GM23338 (cell line): ENCODE measurements around the gene RNASET2. TPM values are rescaled to one million over a fixed set of nuclear protein-coding genes. Genes with fewer than 3 reads are reported as not detected.

Source experiments
- ATAC-seq: fragments of 200-7000 bp; cut with Tn5 transposase; 3 replicates; pipeline ENCODE4 v1.9.1; 2020
- DNase-seq: peaks from one replicate; pipeline ENCODE4 v3.0.0-alpha.2; 2015; ENCODE audit warnings: low spot score
- H2AFZ ChIP-seq: fragments of 200-600 bp; sonication (generic); 2 replicates; pipeline ENCODE4 v1.8.0; 2016; ENCODE audit warnings: antibody characterized with exemption, mild to moderate bottlenecking, moderate library complexity
- H3F3A ChIP-seq: fragments of 200-600 bp; sonication (generic); replicated peaks from 2 replicates; pipeline ENCODE4 v1.8.0; 2017; ENCODE audit warnings: antibody characterized with exemption, mixed run types, low read depth
- H3K27ac ChIP-seq: fragments of 200-600 bp; sonication (generic); 2 replicates; pipeline ENCODE4 v1.6.1; 2016; ENCODE audit warnings: low read depth
- H3K27me3 ChIP-seq: fragments of 200-600 bp; sonication (generic); 2 replicates; pipeline ENCODE4 v1.8.0; 2016; ENCODE audit warnings: mild to moderate bottlenecking, mixed run types, moderate library complexity; ENCODE audit not compliant: insufficient read depth
- H3K36me3 ChIP-seq: fragments of 200-600 bp; sonication (generic); 2 replicates; pipeline ENCODE4 v1.8.0; 2016; ENCODE audit warnings: mild to moderate bottlenecking; ENCODE audit not compliant: insufficient read depth
- H3K4me1 ChIP-seq: fragments of 200-600 bp; sonication (generic); 2 replicates; pipeline ENCODE4 v1.8.0; 2016; ENCODE audit warnings: mild to moderate bottlenecking, moderate library complexity; ENCODE audit not compliant: insufficient read depth
- H3K4me2 ChIP-seq: fragments of 200-600 bp; sonication (generic); 2 replicates; pipeline ENCODE4 v1.7.1; 2017; ENCODE audit warnings: mixed run types
- H3K4me3 ChIP-seq: fragments of 200-600 bp; sonication (generic); 2 replicates; pipeline ENCODE4 v1.6.1; 2016; ENCODE audit warnings: mixed run types
- H3K79me2 ChIP-seq: fragments of 200-600 bp; sonication (generic); replicated peaks from 2 replicates; pipeline ENCODE4 v1.8.0; 2017; ENCODE audit warnings: mild to moderate bottlenecking; ENCODE audit not compliant: insufficient read depth
- H3K9me2 ChIP-seq: fragments of 200-600 bp; sonication (generic); 2 replicates; pipeline ENCODE4 v1.8.0; 2017; ENCODE audit not compliant: insufficient read depth
- H4K20me1 ChIP-seq: fragments of 200-600 bp; sonication (generic); replicated peaks from 2 replicates; pipeline ENCODE4 v1.8.0; 2017; ENCODE audit warnings: mild to moderate bottlenecking; ENCODE audit not compliant: insufficient read depth
- H3K27ac Mint-ChIP-seq: 2 replicates; pipeline ENCODE4 v1.8.0; 2020; ENCODE audit warnings: inconsistent platforms, mild to moderate bottlenecking, moderate library complexity, mixed read lengths
- H3K27me3 Mint-ChIP-seq: 3 replicates; pipeline ENCODE4 v1.8.0; 2022; ENCODE audit warnings: low read depth, mild to moderate bottlenecking, moderate library complexity, mixed read lengths, inconsistent platforms; ENCODE audit not compliant: insufficient read depth, poor library complexity
- H3K36me3 Mint-ChIP-seq: 3 replicates; pipeline ENCODE4 v1.8.0; 2021; ENCODE audit warnings: low read depth, mild to moderate bottlenecking, inconsistent platforms, moderate library complexity, mixed read lengths
- H3K4me1 Mint-ChIP-seq: 3 replicates; pipeline ENCODE4 v1.8.0; 2020; ENCODE audit warnings: mild to moderate bottlenecking, inconsistent platforms, mixed read lengths
- H3K4me3 Mint-ChIP-seq: 3 replicates; pipeline ENCODE4 v1.8.0; 2021; ENCODE audit warnings: moderate library complexity, mild to moderate bottlenecking, inconsistent platforms, mixed read lengths
- H3K9me3 Mint-ChIP-seq: 3 replicates; pipeline ENCODE4 v1.8.0; 2020; ENCODE audit warnings: moderate library complexity, mild to moderate bottlenecking, inconsistent platforms, mixed read lengths
- CREB1 ChIP-seq: fragments of 250-450 bp; sonication (Bioruptor Pico); IDR thresholded peaks from 2 replicates; pipeline ENCODE4 v1.5.0; 2020; ENCODE audit warnings: low read depth, mild to moderate bottlenecking, moderate library complexity
- CTCF ChIP-seq, 2 experiments: fragments of 200-600 bp in 1 of 2; sonication (generic) in 1 of 2; conservative IDR thresholded peaks; 2 replicates each; pipeline versions ENCODE4 v1.5.1 to v1.6.1; 2016 to 2017; ENCODE audit warnings: antibody characterized with exemption in 2 of 2, low read depth in 2 of 2, mild to moderate bottlenecking in 2 of 2, moderate library complexity in 1 of 2
- EZH2 ChIP-seq: fragments of 200-600 bp; sonication (generic); IDR thresholded peaks from one replicate; pipeline ENCODE4 v1.8.0; 2017; ENCODE audit warnings: antibody characterized with exemption, mild to moderate bottlenecking, low read depth; ENCODE audit not compliant: unreplicated experiment
- EZH2phosphoT487 ChIP-seq: fragments of 200-600 bp; sonication (generic); IDR thresholded peaks from one replicate; pipeline ENCODE4 v1.8.1; 2018; ENCODE audit warnings: antibody characterized with exemption; ENCODE audit not compliant: unreplicated experiment
- JUNB ChIP-seq: IDR thresholded peaks from one replicate; pipeline ENCODE4 v1.6.1; 2016; ENCODE audit warnings: antibody characterized with exemption; ENCODE audit not compliant: unreplicated experiment
- NANOG ChIP-seq: IDR thresholded peaks from 2 replicates; pipeline ENCODE4 v1.6.1; 2016; ENCODE audit warnings: antibody characterized with exemption, borderline replicate concordance
- POLR2AphosphoS5 ChIP-seq: IDR thresholded peaks from 2 replicates; pipeline ENCODE4 v1.6.1; 2016; ENCODE audit warnings: antibody characterized with exemption, low read depth
- REST ChIP-seq: IDR thresholded peaks from one replicate; pipeline ENCODE4 v1.6.1; 2018; ENCODE audit warnings: antibody characterized with exemption; ENCODE audit not compliant: unreplicated experiment
- ZNF114 ChIP-seq: fragments of 250-450 bp; sonication (Bioruptor Pico); IDR thresholded peaks from 2 replicates; pipeline ENCODE4 v1.5.0; 2020; ENCODE audit warnings: mild to moderate bottlenecking, moderate library complexity
- ZNF331 ChIP-seq: fragments of 250-450 bp; sonication (Bioruptor Pico); IDR thresholded peaks from 2 replicates; pipeline ENCODE4 v1.5.0; 2020; ENCODE audit warnings: low read depth, mild to moderate bottlenecking, moderate library complexity
- polyA plus RNA-seq: library from polyadenylated mRNA; unstranded; fragments of >200 nt; fragmentation: Nextera tagmentation; extraction: Ambion mirVana; gene quantifications from 2 replicates; pipeline ENCODE4 v1.2.1, GENCODE V29; 2016
- total RNA-seq: library from RNA; depleted of rRNA; stranded (reverse); fragments of >200 nt; shearing (Covaris generic); gene quantifications from 2 replicates; pipeline ENCODE4 v1.2.3, GENCODE V29; 2014
- TF ChIP-seq, protein P1 (sequence below): IDR thresholded peaks from 2 replicates; pipeline ENCODE4 v1.6.1; 2016; ENCODE audit warnings: antibody characterized with exemption

RNASET2 gene
- total and polyA plus RNA-seq, 2 experiments from 2014 or later: 40.5 to 62.8 TPM

- no peak for TF ChIP-seq EZH2
Observed at GRCh38 chr6:166910601-166911000, 45.7 kb downstream of the RNASET2 start (continued).

DNA sequence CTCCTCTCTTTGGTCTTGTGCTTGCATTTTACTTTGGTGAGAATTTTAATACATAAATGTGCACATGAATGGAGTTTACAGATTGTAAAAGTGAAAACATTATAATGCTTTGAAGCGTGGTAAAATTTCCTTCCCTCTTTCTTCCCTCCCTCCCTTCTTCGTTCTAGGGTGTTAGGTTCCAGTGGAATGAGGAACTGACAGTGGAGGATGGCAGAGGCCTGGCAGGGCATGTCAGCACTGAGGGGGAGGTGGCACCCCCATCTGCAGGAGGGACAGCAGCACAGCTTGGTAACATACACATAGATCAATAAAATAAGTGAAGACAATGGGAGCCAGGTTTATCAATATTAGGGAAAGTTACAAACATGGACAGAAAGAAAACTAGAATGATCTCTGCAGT is 47.5 kb downstream of the RNASET2 start:
- H3K27me3 Mint-ChIP-seq: peaks cover 11% of the 10 kb centered on the region
- H3K4me3 ChIP-seq: no peak overlapping the region
- H3K27ac ChIP-seq: no peak overlapping the region
- DNase-seq (no peak), ATAC-seq (no peak)
- peaks cover 10% of the 10 kb centered on the region for H3K4me1 Mint-ChIP-seq
- H3K36me3 ChIP-seq: no peaks in the 10 kb centered on the region
- no peaks in the 10 kb centered on the region for H3K79me2 ChIP-seq
- H3K27ac Mint-ChIP-seq: no peak overlapping the region
- H3K36me3 Mint-ChIP-seq: no peaks in the 10 kb centered on the region; the same call in 2 of the 3 replicates
- no peaks in the 10 kb centered on the region for H3K9me3 Mint-ChIP-seq
- H3K4me1 ChIP-seq: 0 out of 2 replicates have a peak, but pooled peaks cover 2% of the 10 kb centered on the region
- H3K4me2 ChIP-seq: no peak overlapping the region
- H3K9me2 ChIP-seq: no peaks in the 10 kb centered on the region
- TF ChIP-seq CTCF (conservative IDR thresholded peaks at IDR 0.05; ENCODE audit: low read depth in 2 of 2): no peak
- no peak for TF ChIP-seq ZNF114 (CRISPR knock-in tag)
- TF ChIP-seq POLR2AphosphoS5: no peak
- H4K20me1 ChIP-seq: no peaks in the 10 kb centered on the region
- no peaks in the 10 kb centered on the region for H3F3A ChIP-seq
- H3K4me3 Mint-ChIP-seq: no peak overlapping the region
- H2AFZ ChIP-seq: no peak overlapping the region
- no peaks in the 10 kb centered on the region for H3K27me3 ChIP-seq

GRCh38 chr6:166907871-166908806 is 48.2 kb downstream of the RNASET2 start:
- H3K27me3 ChIP-seq: no peaks in the 10 kb centered on the region
- Mint-ChIP-seq H3K27ac (no peak overlapping the region), H3K27me3 (peaks cover 12% of the 10 kb centered on the region), H3K9me3 (no peaks in the 10 kb centered on the region), H3K4me3 (no peak overlapping the region), H3K36me3 (no peaks in the 10 kb centered on the region; the same call in 2 of the 3 replicates), H3K4me1 (peaks cover 11% of the 10 kb centered on the region)
- no peaks in the 10 kb centered on the region for H3K79me2 ChIP-seq
- no peaks in the 10 kb centered on the region for H3K9me2 ChIP-seq
- H4K20me1 ChIP-seq: no peaks in the 10 kb centered on the region
- 0 out of 2 replicates have a peak, but pooled peaks cover 2% of the 10 kb centered on the region for H3K4me1 ChIP-seq
- H3F3A ChIP-seq: no peaks in the 10 kb centered on the region
- no peak overlapping the region for H3K4me3 ChIP-seq
- no peak overlapping the region for H2AFZ ChIP-seq
- H3K36me3 ChIP-seq: no peaks in the 10 kb centered on the region
- ATAC-seq: no peak
- no peak for DNase-seq
- H3K4me2 ChIP-seq: no peak overlapping the region
- H3K27ac ChIP-seq: no peak overlapping the region
- TF ChIP-seq EZH2phosphoT487: no peak
- TF ChIP-seq CREB1: no peak
- TF ChIP-seq ZNF331 (CRISPR knock-in tag): no peak
- no peak for TF ChIP-seq EZH2
- TF ChIP-seq POLR2AphosphoS5: no peak
- TF ChIP-seq, protein P1, sequence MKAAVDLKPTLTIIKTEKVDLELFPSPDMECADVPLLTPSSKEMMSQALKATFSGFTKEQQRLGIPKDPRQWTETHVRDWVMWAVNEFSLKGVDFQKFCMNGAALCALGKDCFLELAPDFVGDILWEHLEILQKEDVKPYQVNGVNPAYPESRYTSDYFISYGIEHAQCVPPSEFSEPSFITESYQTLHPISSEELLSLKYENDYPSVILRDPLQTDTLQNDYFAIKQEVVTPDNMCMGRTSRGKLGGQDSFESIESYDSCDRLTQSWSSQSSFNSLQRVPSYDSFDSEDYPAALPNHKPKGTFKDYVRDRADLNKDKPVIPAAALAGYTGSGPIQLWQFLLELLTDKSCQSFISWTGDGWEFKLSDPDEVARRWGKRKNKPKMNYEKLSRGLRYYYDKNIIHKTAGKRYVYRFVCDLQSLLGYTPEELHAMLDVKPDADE: no peak
- no peak for TF ChIP-seq REST
- no peak for TF ChIP-seq NANOG
- TF ChIP-seq JUNB: no peak
- no peak for TF ChIP-seq CTCF (conservative IDR thresholded peaks at IDR 0.05; ENCODE audit: low read depth in 2 of 2)
